ENCODE measurements around the gene PTPN20.
"Not testable (repeated sequence)": the region's sequence is repeated elsewhere in the genome, so short reads cannot be mapped to it uniquely, and the experiment has no call there.

- TF ChIP-seq, protein P1, sequence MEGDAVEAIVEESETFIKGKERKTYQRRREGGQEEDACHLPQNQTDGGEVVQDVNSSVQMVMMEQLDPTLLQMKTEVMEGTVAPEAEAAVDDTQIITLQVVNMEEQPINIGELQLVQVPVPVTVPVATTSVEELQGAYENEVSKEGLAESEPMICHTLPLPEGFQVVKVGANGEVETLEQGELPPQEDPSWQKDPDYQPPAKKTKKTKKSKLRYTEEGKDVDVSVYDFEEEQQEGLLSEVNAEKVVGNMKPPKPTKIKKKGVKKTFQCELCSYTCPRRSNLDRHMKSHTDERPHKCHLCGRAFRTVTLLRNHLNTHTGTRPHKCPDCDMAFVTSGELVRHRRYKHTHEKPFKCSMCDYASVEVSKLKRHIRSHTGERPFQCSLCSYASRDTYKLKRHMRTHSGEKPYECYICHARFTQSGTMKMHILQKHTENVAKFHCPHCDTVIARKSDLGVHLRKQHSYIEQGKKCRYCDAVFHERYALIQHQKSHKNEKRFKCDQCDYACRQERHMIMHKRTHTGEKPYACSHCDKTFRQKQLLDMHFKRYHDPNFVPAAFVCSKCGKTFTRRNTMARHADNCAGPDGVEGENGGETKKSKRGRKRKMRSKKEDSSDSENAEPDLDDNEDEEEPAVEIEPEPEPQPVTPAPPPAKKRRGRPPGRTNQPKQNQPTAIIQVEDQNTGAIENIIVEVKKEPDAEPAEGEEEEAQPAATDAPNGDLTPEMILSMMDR (conservative IDR thresholded peaks at IDR 0.05; ENCODE audit: low read length), result not testable (repeated sequence)
- TF ChIP-seq EZH2phosphoT487 (IDR thresholded peaks at IDR 0.05; ENCODE audit: borderline replicate concordance, low read depth, low read length), result not testable (repeated sequence)
Observed at GRCh38 chr10:46869716-46870115, 41.5 kb upstream of the PTPN20 start.

All from OCI-LY7 (cell line).